ENCODE results near the gene SMO.
"Not testable (repeated sequence)": the region's sequence is repeated elsewhere in the genome, so short reads cannot be mapped to it uniquely, and the experiment has no call there.

SMO gene

GRCh38 chr7:129170441-129171021 is 17.9 kb upstream of the SMO start:
- no peak for DNase-seq

GRCh38 chr7:129173861-129174260 is 14.6 kb upstream of the SMO start:
- not testable (repeated sequence) for DNase-seq

GRCh38 chr7:129176916-129177710 is 11.3 kb upstream of the SMO start:
- DNase-seq: no peak

- DNase-seq: no peak
These were observed 3.3 kb upstream of the SMO start for GRCh38 chr7:129184981-129185670.

GRCh38 chr7:129186749-129187260 is 1.6 kb upstream of the SMO start:
- DNase-seq: no peak

- DNase-seq: no peak
These were observed 607 bp upstream of the SMO start for GRCh38 chr7:129187681-129188371.

GRCh38 chr7:129188892-129189660 is 643 bp downstream of the SMO start:
- DNase-seq: no peak

- DNase-seq: no peak
These were observed 1.4 kb downstream of the SMO start for GRCh38 chr7:129189661-129190310.

GRCh38 chr7:129191272-129191671 is 2.8 kb downstream of the SMO start:
- no peak for DNase-seq

GRCh38 chr7:129193892-129194291 is 5.5 kb downstream of the SMO start:
- no peak for DNase-seq

GRCh38 chr7:129197771-129198170 is 9.3 kb downstream of the SMO start:
- DNase-seq: no peak

- no peak for DNase-seq
These were observed 11.0 kb downstream of the SMO start for GRCh38 chr7:129199406-129199805.

- DNase-seq: no peak
These were observed 13.8 kb downstream of the SMO start for GRCh38 chr7:129202058-129202777.

GRCh38 chr7:129203050-129203741 is 14.8 kb downstream of the SMO start:
- no peak for DNase-seq

GRCh38 chr7:129205126-129205818 is 16.8 kb downstream of the SMO start:
- no peak for DNase-seq

- no peak for DNase-seq
These were observed 17.8 kb downstream of the SMO start for GRCh38 chr7:129205987-129206785.

- no peak for DNase-seq
These were observed 20.2 kb downstream of the SMO start for GRCh38 chr7:129208667-129209066.

- no peak for DNase-seq
These were observed 20.9 kb downstream of the SMO start for GRCh38 chr7:129209067-129209926.
